ENCODE results near the gene ZNF367.
"Not testable (repeated sequence)": the region's sequence is repeated elsewhere in the genome, so short reads cannot be mapped to it uniquely, and the experiment has no call there.

Gene ZNF367

DNA sequence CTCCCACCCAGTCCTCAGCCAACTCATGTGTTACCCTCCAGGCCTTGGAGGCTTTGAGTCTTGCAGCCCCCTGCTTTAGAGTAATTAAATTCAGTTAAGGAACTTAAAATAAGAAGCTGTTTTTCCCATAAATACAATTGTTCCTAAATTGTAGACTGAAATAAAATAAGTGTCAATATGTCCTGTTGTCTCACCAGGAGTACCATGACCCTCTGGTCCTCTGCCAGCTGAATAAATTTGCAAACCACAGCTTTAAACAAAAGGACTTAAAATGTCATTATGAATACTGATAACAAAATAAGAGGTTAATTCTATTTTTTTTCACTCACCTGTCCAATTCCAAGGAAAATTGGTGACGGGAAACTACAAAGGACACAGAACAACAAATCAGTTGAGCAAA is 50.2 kb downstream of the ZNF367 start:
- Histone ChIP-seq H3K9me3 (ENCODE audit: low read depth, low read length) (no peaks in the 10 kb centered on the region), H3K36me3 (ENCODE audit: insufficient read depth, low read length) (no peaks in the 10 kb centered on the region), H3K4me3 (no peak overlapping the region), H3K27ac (no peak overlapping the region), H3K9ac (ENCODE audit: insufficient read length) (no peak overlapping the region)
- TF ChIP-seq FOXP2 (optimal IDR thresholded peaks at IDR 0.05; ENCODE audit: control extremely low read depth, extremely low read length, insufficient read depth) (no peak), EZH2 (IDR thresholded peaks at IDR 0.05) (no peak), POLR2AphosphoS5 (IDR thresholded peaks at IDR 0.05; ENCODE audit: borderline replicate concordance, low read depth, low read length) (no peak)
- no peak for DNase-seq (ENCODE audit: low read depth, low spot score)

DNA sequence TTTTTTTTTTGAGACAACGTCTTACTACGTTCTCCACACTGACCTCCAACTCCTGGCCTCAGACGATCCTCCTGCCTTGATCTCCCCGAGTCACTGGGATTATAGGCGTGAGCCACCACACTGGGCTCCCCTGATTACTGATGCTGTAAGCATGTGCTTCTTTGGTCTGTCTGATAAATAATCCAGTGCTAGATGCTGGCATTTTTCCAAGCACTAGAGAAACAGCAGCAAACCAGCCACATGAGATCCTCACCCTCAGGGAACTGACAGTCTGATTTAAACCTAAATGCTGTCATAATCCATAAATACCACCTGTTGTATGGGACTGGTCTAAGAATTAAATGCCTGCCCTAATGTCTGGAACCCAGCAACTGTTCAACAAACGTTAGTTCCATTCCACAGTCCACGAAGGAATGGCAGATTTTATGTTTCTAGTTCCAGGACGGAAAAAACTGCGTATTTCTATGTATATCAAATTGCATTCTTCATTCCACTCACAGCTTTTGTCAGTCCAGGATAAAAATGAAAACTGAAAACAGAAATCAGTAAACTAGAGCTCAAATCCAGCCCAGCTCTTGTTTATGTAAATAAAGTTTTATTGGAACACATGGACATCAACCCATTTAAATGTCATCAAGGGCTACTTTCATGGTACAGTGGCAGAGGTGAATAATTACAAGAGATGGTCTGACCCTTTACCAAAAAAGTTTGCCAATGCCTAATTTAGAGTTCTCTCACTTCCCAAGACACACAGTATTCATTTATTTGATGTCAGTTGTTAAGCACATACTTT is 54.8 kb downstream of the ZNF367 start:
- H3K36me3 ChIP-seq (ENCODE audit: insufficient read depth, low read length): no peaks in the 10 kb centered on the region
- H3K9ac ChIP-seq (ENCODE audit: insufficient read length): no peak overlapping the region
- DNase-seq (ENCODE audit: low read depth, low spot score): no peak
- H3K9me3 ChIP-seq (ENCODE audit: low read depth, low read length): no peaks in the 10 kb centered on the region
- H3K27ac ChIP-seq: no peak overlapping the region
- H3K4me3 ChIP-seq: no peak overlapping the region
- TF ChIP-seq EZH2 (IDR thresholded peaks at IDR 0.05) (no peak), FOXP2 (optimal IDR thresholded peaks at IDR 0.05; ENCODE audit: control extremely low read depth, extremely low read length, insufficient read depth) (no peak), POLR2AphosphoS5 (IDR thresholded peaks at IDR 0.05; ENCODE audit: borderline replicate concordance, low read depth, low read length) (no peak)

DNA sequence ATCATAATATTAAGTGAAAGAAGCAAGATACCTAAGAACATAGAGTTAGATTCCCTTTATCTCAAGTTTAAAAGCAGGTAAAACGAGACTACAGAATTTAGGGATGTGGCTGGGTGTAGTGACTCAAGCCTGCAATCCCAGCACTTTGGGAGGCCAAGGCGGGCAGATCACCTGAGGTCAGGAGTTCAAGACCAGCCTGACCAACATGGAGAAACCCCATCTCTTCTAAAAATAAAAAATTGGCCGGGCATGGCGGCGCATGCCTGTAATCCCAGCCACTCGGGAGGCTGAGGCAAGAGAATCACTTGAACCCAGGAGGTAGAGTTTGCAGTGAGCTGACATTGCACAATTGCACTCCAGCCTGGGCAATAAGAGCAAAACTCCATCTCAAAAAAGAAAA is 56.1 kb downstream of the ZNF367 start:
- not testable (repeated sequence) for H3K4me3 ChIP-seq; H3K27ac ChIP-seq; H3K9me3 ChIP-seq (ENCODE audit: low read depth, low read length); DNase-seq (ENCODE audit: low read depth, low spot score); H3K36me3 ChIP-seq (ENCODE audit: insufficient read depth, low read length); H3K9ac ChIP-seq (ENCODE audit: insufficient read length)

DNA sequence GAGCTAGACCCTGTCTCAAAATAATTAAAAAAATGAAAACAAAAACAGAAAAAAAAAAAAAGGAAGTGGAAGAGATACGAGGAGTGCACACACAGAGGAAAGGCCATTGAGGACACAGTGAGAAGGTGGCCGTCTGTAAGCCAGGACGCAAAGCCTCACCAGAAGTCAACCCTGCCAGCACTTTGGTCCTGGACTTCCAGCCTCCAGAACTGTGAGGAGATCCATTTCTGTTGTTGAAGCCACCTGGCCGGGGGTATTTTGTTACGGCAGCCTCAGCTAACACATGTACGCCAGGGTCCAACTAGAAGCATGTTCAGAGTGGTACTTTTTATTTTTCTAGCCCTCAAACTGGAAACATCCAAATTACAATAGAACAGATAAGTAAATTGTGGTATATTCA is 56.5 kb downstream of the ZNF367 start:
- no peaks in the 10 kb centered on the region for H3K36me3 ChIP-seq (ENCODE audit: insufficient read depth, low read length)
- no peak for DNase-seq (ENCODE audit: low read depth, low spot score)

DNA sequence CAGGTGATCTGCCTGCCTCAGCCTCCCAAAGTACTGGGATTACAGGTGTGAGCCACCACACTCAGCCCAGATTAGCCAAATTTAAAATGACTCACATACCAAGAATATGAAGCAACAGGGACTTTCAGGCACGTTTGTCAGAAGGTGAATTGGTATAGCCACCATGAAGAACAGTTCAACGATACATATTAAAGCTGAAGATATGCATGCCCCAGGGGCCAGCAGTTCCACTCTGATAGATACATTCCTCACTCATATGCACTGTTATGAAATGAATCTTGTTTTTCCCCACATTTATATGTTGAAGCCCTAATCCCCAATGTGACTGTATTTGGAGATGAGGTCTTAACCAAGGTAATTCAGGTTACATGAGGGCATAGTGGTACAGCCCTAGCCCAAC is 57.2 kb downstream of the ZNF367 start:
- Histone ChIP-seq H3K27ac (no peak overlapping the region), H3K9ac (ENCODE audit: insufficient read length) (no peak overlapping the region), H3K36me3 (ENCODE audit: insufficient read depth, low read length) (no peaks in the 10 kb centered on the region), H3K9me3 (ENCODE audit: low read depth, low read length) (no peaks in the 10 kb centered on the region), H3K4me3 (no peak overlapping the region)
- no peak for TF ChIP-seq EZH2 (IDR thresholded peaks at IDR 0.05)
- TF ChIP-seq POLR2AphosphoS5 (IDR thresholded peaks at IDR 0.05; ENCODE audit: borderline replicate concordance, low read depth, low read length): no peak
- no peak for TF ChIP-seq FOXP2 (optimal IDR thresholded peaks at IDR 0.05; ENCODE audit: control extremely low read depth, extremely low read length, insufficient read depth)
- DNase-seq (ENCODE audit: low read depth, low spot score): no peak

More for the DNA sequence above, 56.5 kb downstream of the ZNF367 start:
- Histone ChIP-seq H3K27ac (no peak overlapping the region), H3K9ac (ENCODE audit: insufficient read length) (no peak overlapping the region), H3K4me3 (no peak overlapping the region), H3K9me3 (ENCODE audit: low read depth, low read length) (no peaks in the 10 kb centered on the region)
- TF ChIP-seq EZH2 (IDR thresholded peaks at IDR 0.05): no peak
- TF ChIP-seq POLR2AphosphoS5 (IDR thresholded peaks at IDR 0.05; ENCODE audit: borderline replicate concordance, low read depth, low read length): no peak
- no peak for TF ChIP-seq FOXP2 (optimal IDR thresholded peaks at IDR 0.05; ENCODE audit: control extremely low read depth, extremely low read length, insufficient read depth)

DNA sequence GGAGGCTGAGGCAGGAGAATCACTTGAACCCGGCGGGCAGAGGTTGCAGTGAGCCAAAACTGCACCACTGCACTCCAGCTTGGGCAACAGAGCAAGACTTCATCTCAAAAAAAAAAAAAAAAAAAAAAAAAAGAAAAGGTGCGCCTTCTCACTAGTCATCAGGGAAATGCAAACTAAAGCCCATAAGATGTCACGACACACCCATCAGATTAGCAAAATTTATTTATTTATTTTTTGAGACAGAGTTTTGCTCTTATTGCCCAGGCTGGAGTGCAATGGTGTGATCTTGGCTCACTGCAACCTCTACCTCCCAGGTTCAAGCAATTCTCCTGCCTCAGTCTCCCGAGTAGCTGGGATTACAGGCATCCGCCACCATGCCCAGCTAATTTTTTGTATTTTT is 57.6 kb downstream of the ZNF367 start:
- not testable (repeated sequence) for H3K27ac ChIP-seq; H3K36me3 ChIP-seq (ENCODE audit: insufficient read depth, low read length); H3K9me3 ChIP-seq (ENCODE audit: low read depth, low read length); DNase-seq (ENCODE audit: low read depth, low spot score); H3K9ac ChIP-seq (ENCODE audit: insufficient read length); H3K4me3 ChIP-seq

DNA sequence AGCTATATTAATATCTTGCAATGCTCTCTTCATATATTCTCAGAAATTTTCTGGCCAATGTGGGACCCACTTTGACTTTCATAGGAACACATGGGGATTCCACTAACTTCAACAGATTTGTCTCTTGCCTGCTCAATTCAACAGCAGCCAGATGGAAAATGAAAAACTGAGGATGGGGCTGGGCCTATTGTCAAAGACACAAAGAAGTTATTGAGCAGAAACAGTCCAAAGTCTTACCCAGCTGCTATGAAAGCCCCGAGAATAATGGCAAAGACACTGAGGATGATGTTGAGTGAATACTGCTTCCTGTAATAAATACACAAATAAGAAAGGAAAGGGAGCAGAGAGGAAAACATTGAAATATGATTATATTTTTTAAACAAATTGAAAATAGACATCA is 67.3 kb downstream of the ZNF367 start:
- no peak for DNase-seq (ENCODE audit: low read depth, low spot score)
- Histone ChIP-seq H3K27ac (no peak overlapping the region), H3K9me3 (ENCODE audit: low read depth, low read length) (no peaks in the 10 kb centered on the region; the same call in 1 of the 2 replicates), H3K9ac (ENCODE audit: insufficient read length) (no peak overlapping the region), H3K36me3 (ENCODE audit: insufficient read depth, low read length) (0 out of 2 replicates have a peak, but pooled peaks cover 3% of the 10 kb centered on the region), H3K4me3 (no peak overlapping the region)
- TF ChIP-seq EZH2 (IDR thresholded peaks at IDR 0.05): no peak
- TF ChIP-seq FOXP2 (optimal IDR thresholded peaks at IDR 0.05; ENCODE audit: control extremely low read depth, extremely low read length, insufficient read depth): no peak

DNA sequence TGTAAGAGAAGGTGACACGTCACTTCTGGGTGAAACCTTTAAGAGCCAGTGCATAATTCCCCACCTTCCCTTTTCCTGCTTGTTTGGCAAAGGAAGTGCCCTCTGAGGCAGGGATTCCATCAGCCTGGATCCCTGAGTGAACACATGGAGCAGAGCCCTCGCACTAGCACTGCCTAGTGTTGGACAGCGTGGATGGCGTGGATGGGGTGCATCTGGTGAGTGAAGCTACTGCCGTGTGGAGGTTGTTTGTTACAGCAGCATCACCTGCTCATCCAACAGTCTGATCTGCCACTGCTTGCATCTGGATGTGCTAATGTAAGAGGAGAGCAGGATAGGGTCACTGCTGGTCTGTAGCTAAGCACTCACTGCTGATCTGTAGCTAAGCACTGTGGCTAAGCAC is 69.9 kb downstream of the ZNF367 start:
- Histone ChIP-seq H3K4me3 (no peak overlapping the region), H3K27ac (no peak overlapping the region), H3K36me3 (ENCODE audit: insufficient read depth, low read length) (0 out of 2 replicates have a peak, but pooled peaks cover 3% of the 10 kb centered on the region), H3K9me3 (ENCODE audit: low read depth, low read length) (no peaks in the 10 kb centered on the region; the same call in 1 of the 2 replicates), H3K9ac (ENCODE audit: insufficient read length) (no peak overlapping the region)
- no peak for DNase-seq (ENCODE audit: low read depth, low spot score)
- no peak for TF ChIP-seq FOXP2 (optimal IDR thresholded peaks at IDR 0.05; ENCODE audit: control extremely low read depth, extremely low read length, insufficient read depth)
- no peak for TF ChIP-seq EZH2 (IDR thresholded peaks at IDR 0.05)
- no peak for TF ChIP-seq POLR2AphosphoS5 (IDR thresholded peaks at IDR 0.05; ENCODE audit: borderline replicate concordance, low read depth, low read length)

DNA sequence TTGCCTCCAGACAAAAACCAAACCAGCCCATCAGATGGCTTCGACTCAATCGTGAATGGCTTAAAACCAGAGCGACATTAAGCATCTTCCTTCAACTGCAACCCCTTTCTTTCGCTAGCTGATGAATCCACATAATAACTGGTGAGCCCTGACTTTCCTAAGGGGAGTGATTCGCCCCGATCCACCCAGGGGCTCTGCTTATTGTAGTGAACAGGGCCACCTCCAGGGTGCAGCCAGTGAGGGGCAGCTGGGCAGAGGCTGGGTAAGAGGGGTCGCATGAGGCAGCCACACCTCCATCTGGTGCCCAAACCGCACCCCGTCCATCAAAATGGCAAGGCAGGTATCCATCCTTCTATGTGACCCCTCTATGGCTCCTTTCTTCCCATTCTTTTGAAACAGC is 72.6 kb downstream of the ZNF367 start:
- TF ChIP-seq FOXP2 (optimal IDR thresholded peaks at IDR 0.05; ENCODE audit: control extremely low read depth, extremely low read length, insufficient read depth) (no peak), POLR2AphosphoS5 (IDR thresholded peaks at IDR 0.05; ENCODE audit: borderline replicate concordance, low read depth, low read length) (no peak), EZH2 (IDR thresholded peaks at IDR 0.05) (no peak)
- Histone ChIP-seq H3K9ac (ENCODE audit: insufficient read length) (no peak overlapping the region), H3K36me3 (ENCODE audit: insufficient read depth, low read length) (no peaks in the 10 kb centered on the region), H3K9me3 (ENCODE audit: low read depth, low read length) (no peaks in the 10 kb centered on the region), H3K4me3 (no peak overlapping the region), H3K27ac (no peak overlapping the region)
- DNase-seq (ENCODE audit: low read depth, low spot score): no peak
